Measurements from ENCODE around the gene S100P.

The S100P gene

DNA sequence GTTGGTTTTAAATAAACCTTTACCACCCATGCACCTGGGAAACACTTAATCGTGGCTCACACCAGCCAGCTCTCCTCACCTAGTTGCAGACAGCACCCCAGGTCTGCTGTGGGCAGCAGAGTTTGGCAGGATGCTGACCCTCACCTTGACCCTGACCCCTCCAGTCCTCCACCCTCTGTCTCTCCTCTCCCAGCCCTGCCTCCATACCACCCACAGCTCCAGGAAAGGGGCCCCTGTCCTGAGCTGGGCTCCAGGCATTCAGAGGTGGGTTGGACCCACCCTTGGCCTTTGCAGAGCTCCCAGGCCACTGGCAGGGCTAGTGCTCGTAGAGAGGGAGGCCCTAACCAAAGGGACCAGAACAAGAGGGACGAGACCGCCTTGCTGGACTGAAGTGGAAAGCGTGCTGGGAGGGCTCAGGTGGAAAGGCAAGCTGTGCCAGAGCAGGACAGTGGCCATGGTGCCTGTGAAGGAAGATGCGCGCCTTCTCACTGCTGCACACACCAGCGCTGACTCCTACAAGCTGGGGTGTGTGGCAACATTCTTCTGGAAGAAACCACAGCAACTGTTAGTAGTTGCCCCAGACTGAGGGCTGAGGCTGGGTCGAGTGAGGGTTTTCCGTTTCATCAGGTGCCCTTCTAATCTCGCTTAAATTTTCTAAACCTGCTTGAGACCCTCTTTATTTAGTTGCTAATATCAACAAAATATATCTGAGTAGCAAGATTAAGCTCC lies 10.7 kb upstream of the S100P start:
- Histone ChIP-seq H3K36me3 (ENCODE audit: control insufficient read depth in 1 of 2, insufficient read depth in 2 of 2, low read depth in 1 of 2, low read length in 2 of 2) (peaks cover 2 to 9% of the 10 kb centered on the region in 2 experiments), H2BK120ac (ENCODE audit: low read depth, low read length) (no peak overlapping the region), H2AFZ (ENCODE audit: low read depth, low read length) (no peak overlapping the region), H3K4me3 (ENCODE audit: insufficient read depth in 1 of 2, low read depth in 1 of 2, low read length in 2 of 2) (no peak overlapping the region), H3K79me1 (replicated peaks; ENCODE audit: low read length, poor library complexity, severe bottlenecking) (peaks cover 18% of the 10 kb centered on the region), H3K27me3 (ENCODE audit: control insufficient read depth in 1 of 2, insufficient read depth in 1 of 2, low read length in 2 of 2) (peaks cover 0 to 3% of the 10 kb centered on the region in 2 experiments), H3K14ac (ENCODE audit: low read length in 2 of 2) (no peak overlapping the region), H3K4me2 (ENCODE audit: low read length, poor library complexity, severe bottlenecking) (no peak overlapping the region), H3K4ac (ENCODE audit: low read depth in 1 of 2, low read length in 2 of 2) (no peak overlapping the region), H4K91ac (ENCODE audit: low read length) (peak overlapping the region; percentile 47), H2BK5ac (ENCODE audit: low read depth, low read length, poor library complexity, severe bottlenecking) (no peak overlapping the region), H3K9ac (ENCODE audit: low read length) (no peak overlapping the region), H2BK15ac (ENCODE audit: low read depth, poor library complexity, severe bottlenecking) (no peak overlapping the region), H3K23ac (ENCODE audit: low read length in 2 of 2) (no peak overlapping the region), H3K4me1 (ENCODE audit: control insufficient read depth, insufficient read depth, low read depth, low read length) (peaks cover 12% of the 10 kb centered on the region), H3K9me3 (ENCODE audit: control insufficient read depth, low read length) (no peaks in the 10 kb centered on the region), H3K18ac (ENCODE audit: low read depth in 1 of 2, low read length in 2 of 2) (no peak overlapping the region), H2BK12ac (ENCODE audit: low read length in 2 of 2) (no peak overlapping the region), H3K27ac (ENCODE audit: low read length, poor library complexity, severe bottlenecking) (no peak overlapping the region), H4K8ac (ENCODE audit: low read length) (peak overlapping the region; percentile 22), H2AK5ac (ENCODE audit: low read length, severe bottlenecking) (no peak overlapping the region)
- 83% methylated on average over 9 of the region's 11 CpGs for WGBS
- no peak for DNase-seq

DNA sequence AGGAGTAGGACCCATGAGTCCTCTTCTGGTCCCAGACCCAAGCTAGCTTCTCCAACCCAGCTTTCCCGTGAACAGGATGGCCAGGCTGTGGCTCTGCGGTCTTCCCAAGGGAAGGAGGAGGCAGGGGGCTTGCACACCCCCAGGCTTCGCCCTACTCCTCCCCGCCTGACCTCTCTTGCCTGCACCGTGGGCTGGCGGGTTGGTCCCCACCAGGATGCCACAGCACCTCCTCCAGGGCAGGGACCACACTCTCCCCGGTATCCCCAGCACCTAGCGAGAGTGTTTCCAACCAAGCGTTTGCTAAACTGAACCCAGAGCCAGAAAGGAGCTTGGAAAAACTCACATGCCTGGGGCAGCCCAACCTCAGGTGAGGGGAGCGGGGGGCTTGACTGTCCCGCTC lies 9.0 kb upstream of the S100P start:
- no peak overlapping the region for H3K23ac ChIP-seq (ENCODE audit: low read length in 2 of 2)
- no peak overlapping the region for H2AFZ ChIP-seq (ENCODE audit: low read depth, low read length)
- H3K9me3 ChIP-seq (ENCODE audit: control insufficient read depth, low read length) = no peaks in the 10 kb centered on the region
- no peak overlapping the region for H2AK5ac ChIP-seq (ENCODE audit: low read length, severe bottlenecking)
- no peak overlapping the region for H2BK120ac ChIP-seq (ENCODE audit: low read depth, low read length)
- no peak overlapping the region for H4K91ac ChIP-seq (ENCODE audit: low read length)
- H3K79me1 ChIP-seq (replicated peaks; ENCODE audit: low read length, poor library complexity, severe bottlenecking) = peaks cover 8% of the 10 kb centered on the region
- H3K14ac ChIP-seq (ENCODE audit: low read length in 2 of 2) = no peak overlapping the region
- 95% methylated on average over 11 of the region's 11 CpGs for WGBS
- H3K27me3 ChIP-seq (ENCODE audit: control insufficient read depth in 1 of 2, insufficient read depth in 1 of 2, low read length in 2 of 2) = peaks cover 0 to 3% of the 10 kb centered on the region in 2 experiments
- no peak overlapping the region for H2BK12ac ChIP-seq (ENCODE audit: low read length in 2 of 2)
- H3K4me1 ChIP-seq (ENCODE audit: control insufficient read depth, insufficient read depth, low read depth, low read length) = peaks cover 26% of the 10 kb centered on the region
- DNase-seq = no peak
- H3K27ac ChIP-seq (ENCODE audit: low read length, poor library complexity, severe bottlenecking) = no peak overlapping the region
- H3K4me2 ChIP-seq (ENCODE audit: low read length, poor library complexity, severe bottlenecking) = no peak overlapping the region
- no peak overlapping the region for H3K9ac ChIP-seq (ENCODE audit: low read length)
- H2BK15ac ChIP-seq (ENCODE audit: low read depth, poor library complexity, severe bottlenecking) = no peak overlapping the region
- H3K36me3 ChIP-seq (ENCODE audit: control insufficient read depth in 1 of 2, insufficient read depth in 2 of 2, low read depth in 1 of 2, low read length in 2 of 2) = peaks cover 0 to 7% of the 10 kb centered on the region in 2 experiments
- H3K4me3 ChIP-seq (ENCODE audit: insufficient read depth in 1 of 2, low read depth in 1 of 2, low read length in 2 of 2) = no peak overlapping the region
- no peak overlapping the region for H3K4ac ChIP-seq (ENCODE audit: low read depth in 1 of 2, low read length in 2 of 2)
- H2BK5ac ChIP-seq (ENCODE audit: low read depth, low read length, poor library complexity, severe bottlenecking) = no peak overlapping the region
- no peak overlapping the region for H4K8ac ChIP-seq (ENCODE audit: low read length)
- no peak overlapping the region for H3K18ac ChIP-seq (ENCODE audit: low read depth in 1 of 2, low read length in 2 of 2)

DNA sequence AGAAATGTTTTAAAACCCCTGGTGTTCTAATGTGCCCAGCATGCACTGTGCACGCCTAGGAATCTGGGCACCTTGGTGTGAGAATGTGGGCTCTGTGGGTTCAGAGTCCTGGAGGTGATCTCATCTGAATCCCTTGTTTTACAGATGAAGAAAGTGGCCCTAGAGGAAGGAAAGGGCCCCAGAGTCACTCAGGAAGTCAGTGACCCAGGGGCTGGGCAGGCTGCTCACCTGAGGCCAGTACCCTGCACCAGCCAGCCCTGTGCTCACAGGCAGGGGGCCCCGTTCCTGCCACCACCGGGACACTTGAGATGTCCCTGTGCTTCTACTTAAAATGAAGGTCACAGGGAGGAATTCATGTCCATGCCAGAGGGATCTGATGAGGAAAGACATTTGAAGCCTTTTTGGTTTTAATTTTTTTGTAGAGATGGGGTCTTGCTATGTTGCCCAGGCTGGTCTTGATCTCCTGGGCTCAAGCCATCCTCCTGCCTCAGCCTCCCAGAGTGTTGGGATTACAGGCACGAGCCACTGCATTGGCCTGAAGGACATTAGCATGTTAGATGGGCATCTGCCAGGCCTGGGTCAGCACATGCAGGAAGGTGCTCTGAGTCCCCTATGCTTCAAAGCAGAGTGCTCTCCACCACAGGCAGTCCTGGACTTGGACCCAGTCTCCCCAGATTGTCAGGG lies 7.4 kb upstream of the S100P start:
- no peak overlapping the region for H2BK120ac ChIP-seq (ENCODE audit: low read depth, low read length)
- H3K27me3 ChIP-seq (ENCODE audit: control insufficient read depth in 1 of 2, insufficient read depth in 1 of 2, low read length in 2 of 2) = peaks cover 0 to 3% of the 10 kb centered on the region in 2 experiments
- no peak overlapping the region for H3K9ac ChIP-seq (ENCODE audit: low read length)
- no peak overlapping the region for H3K14ac ChIP-seq (ENCODE audit: low read length in 2 of 2)
- no peak overlapping the region for H3K23ac ChIP-seq (ENCODE audit: low read length in 2 of 2)
- H3K4ac ChIP-seq (ENCODE audit: low read depth in 1 of 2, low read length in 2 of 2) = no peak overlapping the region
- H2BK12ac ChIP-seq (ENCODE audit: low read length in 2 of 2) = no peak overlapping the region
- no peak overlapping the region for H2BK5ac ChIP-seq (ENCODE audit: low read depth, low read length, poor library complexity, severe bottlenecking)
- H3K36me3 ChIP-seq (ENCODE audit: control insufficient read depth in 1 of 2, insufficient read depth in 2 of 2, low read depth in 1 of 2, low read length in 2 of 2) = peaks cover 0 to under 1% of the 10 kb centered on the region in 2 experiments
- no peak overlapping the region for H2BK15ac ChIP-seq (ENCODE audit: low read depth, poor library complexity, severe bottlenecking)
- WGBS = 73% methylated on average over 4 of the region's 4 CpGs
- H3K27ac ChIP-seq (ENCODE audit: low read length, poor library complexity, severe bottlenecking) = no peak overlapping the region
- H4K91ac ChIP-seq (ENCODE audit: low read length) = no peak overlapping the region
- H3K79me1 ChIP-seq (replicated peaks; ENCODE audit: low read length, poor library complexity, severe bottlenecking) = peaks cover 5% of the 10 kb centered on the region
- H2AFZ ChIP-seq (ENCODE audit: low read depth, low read length) = no peak overlapping the region
- DNase-seq = no peak
- H4K8ac ChIP-seq (ENCODE audit: low read length) = no peak overlapping the region
- H3K18ac ChIP-seq (ENCODE audit: low read depth in 1 of 2, low read length in 2 of 2) = no peak overlapping the region
- H2AK5ac ChIP-seq (ENCODE audit: low read length, severe bottlenecking) = no peak overlapping the region
- H3K4me1 ChIP-seq (ENCODE audit: control insufficient read depth, insufficient read depth, low read depth, low read length) = peaks cover 33% of the 10 kb centered on the region
- no peak overlapping the region for H3K4me3 ChIP-seq (ENCODE audit: insufficient read depth in 1 of 2, low read depth in 1 of 2, low read length in 2 of 2)
- no peak overlapping the region for H3K4me2 ChIP-seq (ENCODE audit: low read length, poor library complexity, severe bottlenecking)
- H3K9me3 ChIP-seq (ENCODE audit: control insufficient read depth, low read length) = no peaks in the 10 kb centered on the region
